K562 (cell line): Measurements from ENCODE around the gene IGLON5. TPM values are rescaled to one million over a fixed set of nuclear protein-coding genes. Genes with fewer than 3 reads are reported as not detected.

Experiments
- ASH1L ChIP-seq: fragments of 450-650 bp; IDR thresholded peaks from 2 replicates; pipeline ENCODE4 v1.6.1; 2018; ENCODE audit warnings: borderline replicate concordance, mild to moderate bottlenecking, low read depth; ENCODE audit not compliant: partially characterized antibody
- CEBPB ChIP-seq: fragments of 450-650 bp; IDR thresholded peaks from 2 replicates; pipeline ENCODE4 v1.6.1; 2016; ENCODE audit warnings: missing genetic modification characterization, missing compliant biosample characterization
- CXXC5 ChIP-seq: fragments of 250-450 bp; sonication (Bioruptor Pico); IDR thresholded peaks from 2 replicates; pipeline ENCODE4 v1.8.0; 2022; ENCODE audit warnings: inconsistent platforms, mild to moderate bottlenecking, moderate library complexity
- DLX4 ChIP-seq: fragments of 250-450 bp; sonication (Bioruptor Pico); IDR thresholded peaks from 2 replicates; pipeline ENCODE4 v1.6.1; 2021; ENCODE audit warnings: mild to moderate bottlenecking
- ETV5 ChIP-seq: sonication (generic); formaldehyde crosslinking; IDR thresholded peaks from 2 replicates; pipeline ENCODE4 v1.4.0; 2020; ENCODE audit warnings: low read depth, mild to moderate bottlenecking, missing genetic modification reagents
- KLF13 ChIP-seq: fragments of 450-650 bp; IDR thresholded peaks from 2 replicates; pipeline ENCODE4 v1.6.1; 2016; ENCODE audit warnings: missing genetic modification characterization, low read depth, mild to moderate bottlenecking, missing compliant biosample characterization, moderate library complexity, borderline replicate concordance
- LEF1 ChIP-seq: fragments of 450-650 bp; IDR thresholded peaks from 2 replicates; pipeline ENCODE4 v1.6.1; 2016; ENCODE audit warnings: mild to moderate bottlenecking
- MTA2 ChIP-seq: fragments of 450-650 bp; IDR thresholded peaks from 2 replicates; pipeline ENCODE4 v1.6.1; 2016; ENCODE audit warnings: low read depth
- NUFIP1 ChIP-seq: fragments of 450-650 bp; IDR thresholded peaks from 2 replicates; pipeline ENCODE4 v1.6.1; 2018; ENCODE audit not compliant: partially characterized antibody
- RB1 ChIP-seq: fragments of 450-650 bp; IDR thresholded peaks from 2 replicates; pipeline ENCODE4 v1.6.1; 2017; ENCODE audit warnings: low read depth, mild to moderate bottlenecking
- SMARCE1 ChIP-seq: fragments of 450-650 bp; IDR thresholded peaks from 2 replicates; pipeline ENCODE4 v1.7.1; 2016; ENCODE audit warnings: mild to moderate bottlenecking
- TSC22D4 ChIP-seq: fragments of 450-650 bp; IDR thresholded peaks from 2 replicates; pipeline ENCODE4 v1.6.1; 2016; ENCODE audit warnings: missing genetic modification characterization, missing biosample characterization, control low read depth
- ZBTB11 ChIP-seq, 3 experiments: fragments of 200-800 bp in 1 of 3; fragments of 250-450 bp in 1 of 3; fragments of 450-650 bp in 1 of 3; sonication (Bioruptor Pico) in 1 of 3; sonication (Bioruptor generic) in 1 of 3; formaldehyde crosslinking in 1 of 3; IDR thresholded peaks; 2 replicates each; pipeline versions ENCODE4 v1.6.1 to v1.8.0; 2016 to 2022; ENCODE audit warnings: mild to moderate bottlenecking in 2 of 3, missing genetic modification characterization in 2 of 3, missing compliant biosample characterization in 1 of 3, moderate library complexity in 1 of 3
- polyA plus RNA-seq, 8 experiments: library from polyadenylated mRNA; depleted of rRNA in 4 of 8; stranded (reverse) in 5 of 8; unstranded in 3 of 8; fragments of >200 nt; fragmentation: Nextera tagmentation in 2 of 8; fragmentation: Illumina TruSeq in 1 of 8; extraction: Ambion mirVana in 2 of 8; extraction: Trizol in 1 of 8; gene quantifications; 2 replicates each; pipeline versions ENCODE4 v1.2.1 to v1.2.3, GENCODE V29; 2011 to 2014; ENCODE audit warnings: inconsistent platforms in 1 of 8, missing spikeins in 1 of 8
- total RNA-seq, 7 experiments: library from RNA; depleted of rRNA in 6 of 7; stranded (reverse); fragments of >200 nt in 6 of 7; fragmentation: Illumina TruSeq in 2 of 7; extraction: Trizol in 2 of 7; gene quantifications; 2 replicates each; pipeline versions ENCODE4 v1.2.1 to v1.2.3, GENCODE V29; 2011 to 2021; ENCODE audit warnings: low replicate concordance in 1 of 7

IGLON5 gene
- total and polyA plus RNA-seq, 9 of the 15 experiments (the other 6 are each of a cell fraction or from before 2014, with no cell fraction given) = 0.03 to 0.22 (median 0.14) TPM; not detected in 2

- TF ChIP-seq ZBTB11 (CRISPR knock-in tag; IDR thresholded peaks at IDR 0.05) (peak in 1 of 3 experiments; percentile 32; a peak in 2 of 6 replicates), CXXC5 (CRISPR knock-in tag) (peak; percentile 54), RB1 (peak; percentile 62; the same call in 1 of the 2 replicates), MTA2 (no peak), ASH1L (peak; percentile 53), ETV5 (CRISPR knock-in tag) (peak; percentile 51; the same call in 1 of the 2 replicates), DLX4 (no peak), KLF13 (tag) (peak; percentile 90), TSC22D4 (tag) (no peak), SMARCE1 (peak; percentile 27; the same call in 1 of the 2 replicates), NUFIP1 (no peak), CEBPB (tag) (peak; percentile 0; the same call in 1 of the 2 replicates), LEF1 (no peak; the same call in 1 of the 2 replicates)
- TF ChIP-seq, all 486 proteins: peak for 108
These were observed 27.3 kb downstream of the IGLON5 start (continued) for GRCh38 chr19:51338563-51339312.
